HCT116 (cell line): ENCODE measurements around the gene H19. TPM values are rescaled to one million over a fixed set of nuclear protein-coding genes. Genes with fewer than 3 reads are reported as not detected.

Source experiments
- ATAC-seq: fragments of 200-7000 bp; cut with Tn5 transposase; 2 replicates; pipeline ENCODE4 v1.9.1; 2020; ENCODE audit warnings: mild to moderate bottlenecking, moderate library complexity
- BruUV-seq: library from RNA; stranded (reverse); fragments of 400-500 nt; replicated peaks from 2 replicates; lab custom pipeline; 2021; lab: Mats Ljungman, UMichigan
- CTCF ChIA-PET: fragments of 300-600 bp; sonication (Branson Sonifier 250); formaldehyde crosslinking; loops from one replicate; lab custom pipeline; 2021; ENCODE audit warnings: antibody characterized with exemption; lab: Charles Lee
- POLR2A ChIA-PET: fragments of 300-600, 350-600 bp; sonication (Branson Sonifier 250); formaldehyde crosslinking; loops from one replicate; lab custom pipeline; 2021; ENCODE audit warnings: antibody characterized with exemption; lab: Charles Lee
- RAD21 ChIA-PET, 2 experiments: fragments of 300-600 bp; sonication (Branson Sonifier 250); formaldehyde crosslinking; loops; one replicate each; lab custom pipeline; 2023; ENCODE audit warnings: low total read pairs in 2 of 2; ENCODE audit not compliant: uncharacterized antibody in 2 of 2, unreplicated experiment in 2 of 2, low non-redundant PET in 1 of 2; lab: Charles Lee
- DNase-seq: peaks from one replicate; pipeline ENCODE4 v3.0.0-alpha.2; 2010; ENCODE audit warnings: low read depth, low spot score
- H2AFZ ChIP-seq: fragments of 200-600 bp; shearing (Covaris generic), sonication (generic); 2 replicates; pipeline ENCODE4 v1.6.1; 2017; ENCODE audit warnings: low read depth, mixed run types, mixed read lengths, antibody characterized with exemption, low read length; ENCODE audit not compliant: poor library complexity, severe bottlenecking
- H3K27ac ChIP-seq: 2 replicates; pipeline ENCODE4 v1.5.1; 2012; ENCODE audit warnings: low read depth, low read length
- H3K27me3 ChIP-seq: fragments of 200-600 bp; sonication (generic); 2 replicates; pipeline ENCODE4 v1.6.1; 2016; ENCODE audit warnings: mixed run types, low read length, mixed read lengths; ENCODE audit not compliant: insufficient read depth
- H3K36me3 ChIP-seq, 2 experiments: fragments of 200-500 bp in 1 of 2; fragments of 200-600 bp in 1 of 2; sonication (Bioruptor generic) in 1 of 2; sonication (generic) in 1 of 2; 2 replicates each; pipeline versions ENCODE4 v1.5.1 to v1.6.1; 2014 to 2016; ENCODE audit warnings: low read length in 2 of 2, inconsistent platforms in 1 of 2, mixed read lengths in 1 of 2, mixed run types in 1 of 2; ENCODE audit not compliant: insufficient read depth in 2 of 2, control insufficient read depth in 1 of 2
- H3K4me1 ChIP-seq, 2 experiments: fragments of 200-600 bp in 1 of 2; sonication (generic) in 1 of 2; 2 replicates each; pipeline versions ENCODE4 v1.5.1 to v1.6.1; 2012 to 2017; ENCODE audit warnings: low read length in 2 of 2, inconsistent platforms in 1 of 2, mild to moderate bottlenecking in 1 of 2, mixed read lengths in 1 of 2, mixed run types in 1 of 2, moderate library complexity in 1 of 2; ENCODE audit not compliant: insufficient read depth in 2 of 2, control insufficient read depth in 1 of 2
- H3K4me2 ChIP-seq: fragments of 200-600 bp; sonication (generic); 2 replicates; pipeline ENCODE4 v1.6.1; 2017; ENCODE audit warnings: mixed run types, low read length, mixed read lengths
- H3K4me3 ChIP-seq, 2 experiments: fragments of 200-600 bp in 1 of 2; sonication (generic) in 1 of 2; replicated peaks in 1 of 2; 2 replicates each; pipeline ENCODE4 v1.5.1; 2011 to 2016; ENCODE audit warnings: low read length in 2 of 2, control low read depth in 1 of 2, low read depth in 1 of 2, mild to moderate bottlenecking in 1 of 2, mixed read lengths in 1 of 2, mixed run types in 1 of 2
- H3K79me2 ChIP-seq: fragments of 200-600 bp; sonication (generic); 2 replicates; pipeline ENCODE4 v1.6.1; 2017; ENCODE audit warnings: mild to moderate bottlenecking, mixed run types, low read length, moderate library complexity, mixed read lengths; ENCODE audit not compliant: insufficient read depth
- H3K9ac ChIP-seq: fragments of 200-600 bp; sonication (generic); 2 replicates; pipeline ENCODE4 v1.6.1; 2016; ENCODE audit warnings: low read length, mixed read lengths
- H3K9me2 ChIP-seq: fragments of 200-600 bp; sonication (generic), shearing (Covaris generic); 2 replicates; pipeline ENCODE4 v1.6.1; 2017; ENCODE audit warnings: mixed run types, mild to moderate bottlenecking, moderate library complexity; ENCODE audit not compliant: insufficient read depth
- H3K9me3 ChIP-seq, 2 experiments: fragments of 200-500 bp in 1 of 2; fragments of 200-600 bp in 1 of 2; sonication (Bioruptor generic) in 1 of 2; sonication (generic) in 1 of 2; 2 replicates each; pipeline ENCODE4 v1.6.1; 2014 to 2017; ENCODE audit warnings: low read length in 2 of 2, mixed read lengths in 2 of 2, inconsistent platforms in 1 of 2, low read depth in 1 of 2, mild to moderate bottlenecking in 1 of 2, mixed run types in 1 of 2, moderate library complexity in 1 of 2; ENCODE audit not compliant: control insufficient read depth in 1 of 2, insufficient read depth in 1 of 2
- H4K20me1 ChIP-seq: fragments of 200-600 bp; sonication (generic), shearing (Covaris generic); 2 replicates; pipeline ENCODE4 v1.6.1; 2017; ENCODE audit warnings: mixed run types, mild to moderate bottlenecking, moderate library complexity; ENCODE audit not compliant: insufficient read depth
- CEBPB ChIP-seq: IDR thresholded peaks from 2 replicates; pipeline ENCODE4 v1.6.1; 2012; ENCODE audit warnings: low read depth
- EGR1 ChIP-seq: IDR thresholded peaks from 2 replicates; pipeline ENCODE4 v1.6.1; 2012; ENCODE audit warnings: low read depth
- EZH2 ChIP-seq: fragments of 200-600 bp; sonication (generic); IDR thresholded peaks from 2 replicates; pipeline ENCODE4 v1.6.1; 2017; ENCODE audit warnings: antibody characterized with exemption, mixed run types
- FOSL1 ChIP-seq: IDR thresholded peaks from 2 replicates; pipeline ENCODE4 v1.6.1; 2012; ENCODE audit warnings: low read depth
- POLR2AphosphoS5 ChIP-seq: IDR thresholded peaks from 2 replicates; pipeline ENCODE4 v1.6.1; 2011; ENCODE audit warnings: mild to moderate bottlenecking, low read depth, low read length, moderate library complexity
- SP1 ChIP-seq: IDR thresholded peaks from 2 replicates; pipeline ENCODE4 v1.6.1; 2012; ENCODE audit warnings: low read depth
- YY1 ChIP-seq: IDR thresholded peaks from 2 replicates; pipeline ENCODE4 v1.6.1; 2011; ENCODE audit warnings: low read length, low read depth, moderate library complexity, mild to moderate bottlenecking; ENCODE audit not compliant: insufficient replicate concordance; ENCODE audit errors: extremely low read depth
- intact Hi-C: fragments of 100-400 bp; cut with micrococcal nuclease; formaldehyde crosslinking; loops from 2 replicates; pipeline ENCODE4 v1.10.0; 2022
- total RNA-seq: library from RNA; stranded (reverse); gene quantifications from one replicate; pipeline ENCODE4 v1.2.1, GENCODE V29; 2021; ENCODE audit not compliant: unreplicated experiment
- TF ChIP-seq, protein P1 (sequence below): IDR thresholded peaks from 2 replicates; pipeline ENCODE4 v1.6.1; 2012; ENCODE audit warnings: low read depth
- TF ChIP-seq, protein P2 (sequence below), 3 experiments: fragments of 200-600 bp in 1 of 3; sonication (generic) in 1 of 3; IDR thresholded peaks in 2 of 3; conservative IDR thresholded peaks in 1 of 3; 2 replicates each; pipeline ENCODE4 v1.5.1; 2012 to 2017; ENCODE audit warnings: low read depth in 2 of 3, low read length in 2 of 3, antibody characterized with exemption in 1 of 3, borderline replicate concordance in 1 of 3, control low read depth in 1 of 3, mild to moderate bottlenecking in 1 of 3, mixed read lengths in 1 of 3, mixed run types in 1 of 3, moderate library complexity in 1 of 3; ENCODE audit not compliant: insufficient read depth in 1 of 3

The H19 gene
- total RNA-seq, 1 experiment from 2014 or later, result 10.5 TPM

DNA sequence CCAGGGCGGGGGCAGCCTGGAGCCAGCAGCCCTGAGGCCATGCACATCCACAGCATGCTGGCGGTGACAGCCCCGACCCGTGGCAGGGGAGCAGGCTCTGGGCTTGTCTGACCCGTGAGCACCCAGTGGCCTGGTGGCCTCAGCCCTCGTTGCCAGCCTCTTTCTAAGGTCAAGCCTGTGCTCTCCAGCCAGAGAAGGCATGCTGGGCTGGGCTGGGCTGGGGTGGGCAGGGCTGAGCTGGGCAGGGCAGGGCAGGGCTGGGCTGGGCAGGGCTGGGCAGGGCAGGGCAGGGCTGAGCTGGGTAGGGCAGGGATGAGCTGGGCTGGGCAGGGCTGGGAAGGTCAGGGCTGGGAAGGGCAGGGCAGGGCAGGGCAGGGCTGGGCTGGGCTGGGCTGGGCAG lies 10.6 kb downstream of the H19 start:
- POLR2A ChIA-PET, result interaction anchor here (0.5 kb wide), 1 partner anchor 1224 kb away, joined by 8 read pairs; no protein-coding TSS in a partner anchor
- CTCF ChIA-PET, result interaction anchor here (0.8 to 0.9 kb wide), 2 partner anchors 12 to 165 kb away, joined by 3 to 4 read pairs; no protein-coding TSS in a partner anchor
- H3K4me2 ChIP-seq, result no peak overlapping the region
- intact Hi-C loops, result no loop called here
- H3K9ac ChIP-seq, result no peak overlapping the region
- no TSS peak for BruUV-seq
- no peaks in the 10 kb centered on the region for H3K9me3 ChIP-seq
- H4K20me1 ChIP-seq, result no peaks in the 10 kb centered on the region
- H3K36me3 ChIP-seq, result no peaks in the 10 kb centered on the region
- H3K4me1 ChIP-seq, result no peaks in the 10 kb centered on the region; a peak in 1 of 4 replicates
- ATAC-seq (peak; percentile 73), DNase-seq (no peak)
- no peaks in the 10 kb centered on the region for H3K9me2 ChIP-seq
- TF ChIP-seq POLR2AphosphoS5 (no peak), FOSL1 (no peak), EGR1 (no peak), CEBPB (no peak), EZH2 (no peak), SP1 (no peak), YY1 (no peak)
- TF ChIP-seq, protein P1, sequence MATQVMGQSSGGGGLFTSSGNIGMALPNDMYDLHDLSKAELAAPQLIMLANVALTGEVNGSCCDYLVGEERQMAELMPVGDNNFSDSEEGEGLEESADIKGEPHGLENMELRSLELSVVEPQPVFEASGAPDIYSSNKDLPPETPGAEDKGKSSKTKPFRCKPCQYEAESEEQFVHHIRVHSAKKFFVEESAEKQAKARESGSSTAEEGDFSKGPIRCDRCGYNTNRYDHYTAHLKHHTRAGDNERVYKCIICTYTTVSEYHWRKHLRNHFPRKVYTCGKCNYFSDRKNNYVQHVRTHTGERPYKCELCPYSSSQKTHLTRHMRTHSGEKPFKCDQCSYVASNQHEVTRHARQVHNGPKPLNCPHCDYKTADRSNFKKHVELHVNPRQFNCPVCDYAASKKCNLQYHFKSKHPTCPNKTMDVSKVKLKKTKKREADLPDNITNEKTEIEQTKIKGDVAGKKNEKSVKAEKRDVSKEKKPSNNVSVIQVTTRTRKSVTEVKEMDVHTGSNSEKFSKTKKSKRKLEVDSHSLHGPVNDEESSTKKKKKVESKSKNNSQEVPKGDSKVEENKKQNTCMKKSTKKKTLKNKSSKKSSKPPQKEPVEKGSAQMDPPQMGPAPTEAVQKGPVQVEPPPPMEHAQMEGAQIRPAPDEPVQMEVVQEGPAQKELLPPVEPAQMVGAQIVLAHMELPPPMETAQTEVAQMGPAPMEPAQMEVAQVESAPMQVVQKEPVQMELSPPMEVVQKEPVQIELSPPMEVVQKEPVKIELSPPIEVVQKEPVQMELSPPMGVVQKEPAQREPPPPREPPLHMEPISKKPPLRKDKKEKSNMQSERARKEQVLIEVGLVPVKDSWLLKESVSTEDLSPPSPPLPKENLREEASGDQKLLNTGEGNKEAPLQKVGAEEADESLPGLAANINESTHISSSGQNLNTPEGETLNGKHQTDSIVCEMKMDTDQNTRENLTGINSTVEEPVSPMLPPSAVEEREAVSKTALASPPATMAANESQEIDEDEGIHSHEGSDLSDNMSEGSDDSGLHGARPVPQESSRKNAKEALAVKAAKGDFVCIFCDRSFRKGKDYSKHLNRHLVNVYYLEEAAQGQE, result no peak
- TF ChIP-seq, protein P2, sequence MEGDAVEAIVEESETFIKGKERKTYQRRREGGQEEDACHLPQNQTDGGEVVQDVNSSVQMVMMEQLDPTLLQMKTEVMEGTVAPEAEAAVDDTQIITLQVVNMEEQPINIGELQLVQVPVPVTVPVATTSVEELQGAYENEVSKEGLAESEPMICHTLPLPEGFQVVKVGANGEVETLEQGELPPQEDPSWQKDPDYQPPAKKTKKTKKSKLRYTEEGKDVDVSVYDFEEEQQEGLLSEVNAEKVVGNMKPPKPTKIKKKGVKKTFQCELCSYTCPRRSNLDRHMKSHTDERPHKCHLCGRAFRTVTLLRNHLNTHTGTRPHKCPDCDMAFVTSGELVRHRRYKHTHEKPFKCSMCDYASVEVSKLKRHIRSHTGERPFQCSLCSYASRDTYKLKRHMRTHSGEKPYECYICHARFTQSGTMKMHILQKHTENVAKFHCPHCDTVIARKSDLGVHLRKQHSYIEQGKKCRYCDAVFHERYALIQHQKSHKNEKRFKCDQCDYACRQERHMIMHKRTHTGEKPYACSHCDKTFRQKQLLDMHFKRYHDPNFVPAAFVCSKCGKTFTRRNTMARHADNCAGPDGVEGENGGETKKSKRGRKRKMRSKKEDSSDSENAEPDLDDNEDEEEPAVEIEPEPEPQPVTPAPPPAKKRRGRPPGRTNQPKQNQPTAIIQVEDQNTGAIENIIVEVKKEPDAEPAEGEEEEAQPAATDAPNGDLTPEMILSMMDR (IDR thresholded peaks at IDR 0.05 in 2 of 3, conservative IDR thresholded peaks at IDR 0.05 in 1 of 3; ENCODE audit: borderline replicate concordance in 1 of 3, insufficient read depth in 1 of 3, low read depth in 2 of 3, low read length in 2 of 3), result no peak
- H2AFZ ChIP-seq, result no peak overlapping the region
- RAD21 ChIA-PET, result no interaction called here
- H3K27ac ChIP-seq, result no peak overlapping the region
- no peak overlapping the region for H3K4me3 ChIP-seq
- no peaks in the 10 kb centered on the region for H3K79me2 ChIP-seq
- H3K27me3 ChIP-seq, result no peaks in the 10 kb centered on the region
